ENCODE results near the gene CLEC17A.
"Not testable (repeated sequence)": the region's sequence is repeated elsewhere in the genome, so short reads cannot be mapped to it uniquely, and the experiment has no call there.

Gene CLEC17A

GRCh38 chr19:14582894-14583340, at the start of gene CLEC17A:
Gene CLEC17A (plus strand): TSS chr19:14583084. CDS start chr19:14583161, 77 bp downstream.
- no peak for DNase-seq (ENCODE audit: low read depth in 2 of 2)

GRCh38 chr19:14533450-14533849, 49.4 kb upstream of the CLEC17A start:
- DNase-seq (ENCODE audit: low read depth in 2 of 2) = no peak

- DNase-seq (ENCODE audit: low read depth in 2 of 2) = peak; percentile 27 to 40
Measured at GRCh38 chr19:14536926-14537692, 45.8 kb upstream of the CLEC17A start.

- DNase-seq (ENCODE audit: low read depth in 2 of 2) = no peak
Measured at GRCh38 chr19:14540741-14541525, 42.0 kb upstream of the CLEC17A start.

- DNase-seq (ENCODE audit: low read depth in 2 of 2) = not testable (repeated sequence)
Measured at GRCh38 chr19:14541979-14542378, 40.9 kb upstream of the CLEC17A start.

- no peak for DNase-seq (ENCODE audit: low read depth in 2 of 2)
Measured at GRCh38 chr19:14542711-14543328, 40.1 kb upstream of the CLEC17A start.

- DNase-seq (ENCODE audit: low read depth in 2 of 2) = no peak
Measured at GRCh38 chr19:14544047-14544446, 38.8 kb upstream of the CLEC17A start.

- DNase-seq (ENCODE audit: low read depth in 2 of 2) = no peak
Measured at GRCh38 chr19:14544977-14545715, 37.7 kb upstream of the CLEC17A start.

- no peak for DNase-seq (ENCODE audit: low read depth in 2 of 2)
Measured at GRCh38 chr19:14545716-14546082, 37.2 kb upstream of the CLEC17A start.

- DNase-seq (ENCODE audit: low read depth in 2 of 2) = no peak
Measured at GRCh38 chr19:14550201-14550754, 32.6 kb upstream of the CLEC17A start.

GRCh38 chr19:14551134-14552005, 31.5 kb upstream of the CLEC17A start:
- peak; percentile 45 to 59 for DNase-seq (ENCODE audit: low read depth in 2 of 2)

- not testable (repeated sequence) for DNase-seq (ENCODE audit: low read depth in 2 of 2)
Measured at GRCh38 chr19:14552006-14552360, 30.9 kb upstream of the CLEC17A start.

- no peak for DNase-seq (ENCODE audit: low read depth in 2 of 2)
Measured at GRCh38 chr19:14553042-14553938, 29.6 kb upstream of the CLEC17A start.

GRCh38 chr19:14553939-14554243, 29.0 kb upstream of the CLEC17A start:
- DNase-seq (ENCODE audit: low read depth in 2 of 2) = no peak

GRCh38 chr19:14554382-14554812, 28.5 kb upstream of the CLEC17A start:
- DNase-seq (ENCODE audit: low read depth in 2 of 2) = no peak

- no peak for DNase-seq (ENCODE audit: low read depth in 2 of 2)
Measured at GRCh38 chr19:14555918-14556661, 26.8 kb upstream of the CLEC17A start.

GRCh38 chr19:14556662-14557188, 26.2 kb upstream of the CLEC17A start:
- peak; percentile 59 to 74 for DNase-seq (ENCODE audit: low read depth in 2 of 2)

- no peak for DNase-seq (ENCODE audit: low read depth in 2 of 2)
Measured at GRCh38 chr19:14558370-14559066, 24.4 kb upstream of the CLEC17A start.

Measured in stimulated activated CD8-positive, alpha-beta memory T cell treated with anti-CD3 and anti-CD28 coated beads, Interleukin-2, amount 100 ng/mL, for 48 hours (primary cell).